ENCODE measurements around the gene ZPLD1.

Gene ZPLD1

DNA sequence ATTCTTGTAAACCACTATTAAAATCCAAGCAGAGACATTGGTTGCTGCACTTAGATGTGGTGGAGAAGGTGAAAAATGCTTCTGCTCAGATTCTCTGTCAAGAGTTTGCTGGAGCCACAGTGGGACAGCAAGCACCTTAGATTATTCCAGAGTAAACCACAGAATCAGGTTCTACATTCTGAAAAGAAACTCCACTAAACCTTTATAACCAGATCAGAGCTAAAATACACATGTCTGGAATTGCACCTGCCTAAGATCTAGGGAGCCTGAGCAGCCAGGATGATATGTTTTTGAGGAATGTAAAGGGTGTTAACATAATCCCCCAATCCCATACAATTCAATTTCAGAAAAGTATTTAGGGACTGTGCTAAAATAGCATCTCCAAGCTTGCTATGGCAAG lies at the start of gene ZPLD1:
Gene ZPLD1, plus strand, starts transcription at position 301 of the 400 bp plus-strand sequence. CDS start 3,473 bp downstream, outside the sequence.
- no peak within 1 kb of the TSS for H3K9ac ChIP-seq
- H2AFZ ChIP-seq: no peak within 1 kb of the TSS
- no peaks in the 10 kb centered on the region for H3K27me3 ChIP-seq (ENCODE audit: control insufficient read depth, insufficient read depth, low read length)
- H3K4me3 ChIP-seq (ENCODE audit: low read depth, low read length): no peak within 1 kb of the TSS
- H3K27ac ChIP-seq: no peak within 1 kb of the TSS
- no peaks in the 10 kb centered on the region for H3K36me3 ChIP-seq (ENCODE audit: control insufficient read depth, insufficient read depth, low read length)
- H3K4me2 ChIP-seq (ENCODE audit: low read length): no peak within 1 kb of the TSS
- TF ChIP-seq, protein P1, sequence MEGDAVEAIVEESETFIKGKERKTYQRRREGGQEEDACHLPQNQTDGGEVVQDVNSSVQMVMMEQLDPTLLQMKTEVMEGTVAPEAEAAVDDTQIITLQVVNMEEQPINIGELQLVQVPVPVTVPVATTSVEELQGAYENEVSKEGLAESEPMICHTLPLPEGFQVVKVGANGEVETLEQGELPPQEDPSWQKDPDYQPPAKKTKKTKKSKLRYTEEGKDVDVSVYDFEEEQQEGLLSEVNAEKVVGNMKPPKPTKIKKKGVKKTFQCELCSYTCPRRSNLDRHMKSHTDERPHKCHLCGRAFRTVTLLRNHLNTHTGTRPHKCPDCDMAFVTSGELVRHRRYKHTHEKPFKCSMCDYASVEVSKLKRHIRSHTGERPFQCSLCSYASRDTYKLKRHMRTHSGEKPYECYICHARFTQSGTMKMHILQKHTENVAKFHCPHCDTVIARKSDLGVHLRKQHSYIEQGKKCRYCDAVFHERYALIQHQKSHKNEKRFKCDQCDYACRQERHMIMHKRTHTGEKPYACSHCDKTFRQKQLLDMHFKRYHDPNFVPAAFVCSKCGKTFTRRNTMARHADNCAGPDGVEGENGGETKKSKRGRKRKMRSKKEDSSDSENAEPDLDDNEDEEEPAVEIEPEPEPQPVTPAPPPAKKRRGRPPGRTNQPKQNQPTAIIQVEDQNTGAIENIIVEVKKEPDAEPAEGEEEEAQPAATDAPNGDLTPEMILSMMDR (IDR thresholded peaks at IDR 0.05): no peak
- H3K9me3 ChIP-seq (ENCODE audit: control insufficient read depth, low read length): no peaks in the 10 kb centered on the region
- no peaks in the 10 kb centered on the region for H3K4me1 ChIP-seq
- H3K79me2 ChIP-seq: no peaks in the 10 kb centered on the region

DNA sequence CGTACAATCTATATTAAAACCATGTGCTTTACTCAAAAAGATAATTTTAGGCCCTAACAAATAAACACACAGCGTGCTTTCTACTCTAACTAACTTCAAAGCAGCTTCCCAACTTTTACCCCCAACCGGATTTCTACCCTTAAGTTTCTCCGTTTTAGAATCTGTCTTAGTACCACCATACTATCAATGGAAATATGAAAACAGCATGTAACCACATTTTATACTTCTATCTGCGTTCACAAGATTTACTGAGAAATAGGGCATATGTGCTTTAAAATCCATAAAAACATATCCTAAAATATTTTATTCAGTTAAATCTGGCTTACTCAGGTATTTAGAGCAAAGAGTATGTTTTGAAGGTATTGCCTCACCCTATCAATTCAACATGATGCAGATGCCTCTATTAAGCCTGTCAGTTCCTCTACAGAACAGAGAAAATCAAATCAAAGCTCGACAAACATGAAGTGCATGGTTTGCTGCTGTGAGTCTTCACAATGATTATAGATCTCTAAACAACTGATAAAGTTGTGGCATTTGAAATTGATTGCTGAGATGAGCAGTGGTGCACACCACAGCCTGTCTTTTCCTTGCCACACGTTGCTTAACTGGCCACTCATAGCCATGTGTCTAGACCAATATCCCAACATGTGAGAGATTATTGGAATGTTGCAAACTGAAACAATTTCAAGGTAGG lies 44.5 kb upstream of the ZPLD1 start:
- no peaks in the 10 kb centered on the region for H3K9me3 ChIP-seq (ENCODE audit: control insufficient read depth, low read length)
- no peaks in the 10 kb centered on the region for H3K27me3 ChIP-seq (ENCODE audit: control insufficient read depth, insufficient read depth, low read length)
- H3K4me1 ChIP-seq: no peaks in the 10 kb centered on the region
- no peak overlapping the region for H3K4me3 ChIP-seq (ENCODE audit: low read depth, low read length)
- H3K36me3 ChIP-seq (ENCODE audit: control insufficient read depth, insufficient read depth, low read length): no peaks in the 10 kb centered on the region
- H3K4me2 ChIP-seq (ENCODE audit: low read length): no peak overlapping the region
- TF ChIP-seq, protein P1 (IDR thresholded peaks at IDR 0.05): no peak
- no peak overlapping the region for H2AFZ ChIP-seq
- no peak overlapping the region for H3K9ac ChIP-seq
- no peak overlapping the region for H3K27ac ChIP-seq
- H3K79me2 ChIP-seq: no peaks in the 10 kb centered on the region

GRCh38 chr3:102390916-102391315 lies 43.9 kb upstream of the ZPLD1 start:
- no peaks in the 10 kb centered on the region for H3K9me3 ChIP-seq (ENCODE audit: control insufficient read depth, low read length)
- no peaks in the 10 kb centered on the region for H3K79me2 ChIP-seq
- no peaks in the 10 kb centered on the region for H3K27me3 ChIP-seq (ENCODE audit: control insufficient read depth, insufficient read depth, low read length)
- TF ChIP-seq, protein P1 (IDR thresholded peaks at IDR 0.05): no peak
- H3K4me3 ChIP-seq (ENCODE audit: low read depth, low read length): no peak overlapping the region
- no peak overlapping the region for H2AFZ ChIP-seq
- H3K4me1 ChIP-seq: no peaks in the 10 kb centered on the region
- H3K4me2 ChIP-seq (ENCODE audit: low read length): no peak overlapping the region
- H3K27ac ChIP-seq: no peak overlapping the region
- no peak overlapping the region for H3K9ac ChIP-seq
- H3K36me3 ChIP-seq (ENCODE audit: control insufficient read depth, insufficient read depth, low read length): no peaks in the 10 kb centered on the region

- TF ChIP-seq, protein P1 (IDR thresholded peaks at IDR 0.05): no peak
- Histone ChIP-seq H3K36me3 (ENCODE audit: control insufficient read depth, insufficient read depth, low read length) (no peaks in the 10 kb centered on the region), H3K4me2 (ENCODE audit: low read length) (no peak overlapping the region)
Measured at GRCh38 chr3:102391491-102391890, 43.3 kb upstream of the ZPLD1 start.

DNA sequence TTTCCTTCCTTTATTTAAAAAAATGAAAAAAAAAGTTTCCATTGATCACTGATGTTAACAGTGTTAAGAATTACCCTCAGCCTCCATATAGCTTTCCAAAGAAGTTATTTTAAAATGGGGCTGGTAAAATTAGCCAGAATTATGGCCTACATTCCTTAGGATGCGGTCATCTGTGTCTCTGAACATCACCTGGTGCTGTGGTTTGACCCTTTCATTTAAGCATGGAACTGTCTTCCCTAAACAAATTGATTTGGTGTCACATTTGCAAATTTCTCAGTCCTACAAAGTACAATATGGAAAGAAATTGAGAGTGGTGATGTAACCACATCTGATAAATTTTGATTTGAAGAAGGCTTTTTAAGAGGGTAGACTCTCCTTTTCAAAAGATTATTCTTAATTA lies 40.3 kb upstream of the ZPLD1 start:
- no peak overlapping the region for H3K4me2 ChIP-seq (ENCODE audit: low read length)
- H3K27ac ChIP-seq: no peak overlapping the region
- no peaks in the 10 kb centered on the region for H3K36me3 ChIP-seq (ENCODE audit: control insufficient read depth, insufficient read depth, low read length)
- no peak overlapping the region for H3K9ac ChIP-seq
- no peak overlapping the region for H2AFZ ChIP-seq
- no peaks in the 10 kb centered on the region for H3K9me3 ChIP-seq (ENCODE audit: control insufficient read depth, low read length)
- no peaks in the 10 kb centered on the region for H3K27me3 ChIP-seq (ENCODE audit: control insufficient read depth, insufficient read depth, low read length)
- H3K79me2 ChIP-seq: no peaks in the 10 kb centered on the region
- no peaks in the 10 kb centered on the region for H3K4me1 ChIP-seq
- TF ChIP-seq, protein P1 (IDR thresholded peaks at IDR 0.05): no peak
- no peak overlapping the region for H3K4me3 ChIP-seq (ENCODE audit: low read depth, low read length)

More at GRCh38 chr3:102391491-102391890, 43.3 kb upstream of the ZPLD1 start:
- no peak overlapping the region for H3K4me3 ChIP-seq (ENCODE audit: low read depth, low read length)
- H3K27ac ChIP-seq: no peak overlapping the region
- H3K9me3 ChIP-seq (ENCODE audit: control insufficient read depth, low read length): no peaks in the 10 kb centered on the region
- no peak overlapping the region for H2AFZ ChIP-seq
- H3K9ac ChIP-seq: no peak overlapping the region
- no peaks in the 10 kb centered on the region for H3K27me3 ChIP-seq (ENCODE audit: control insufficient read depth, insufficient read depth, low read length)
- no peaks in the 10 kb centered on the region for H3K4me1 ChIP-seq
- no peaks in the 10 kb centered on the region for H3K79me2 ChIP-seq
